Measurements from ENCODE around the gene GHR. TPM values are rescaled to one million over a fixed set of nuclear protein-coding genes. Genes with fewer than 3 reads are reported as not detected.

GHR gene
- total RNA-seq, 3 donors from 2014 or later (not counting 1 experiment from before 2014, with no cell fraction given) = not detected

DNA sequence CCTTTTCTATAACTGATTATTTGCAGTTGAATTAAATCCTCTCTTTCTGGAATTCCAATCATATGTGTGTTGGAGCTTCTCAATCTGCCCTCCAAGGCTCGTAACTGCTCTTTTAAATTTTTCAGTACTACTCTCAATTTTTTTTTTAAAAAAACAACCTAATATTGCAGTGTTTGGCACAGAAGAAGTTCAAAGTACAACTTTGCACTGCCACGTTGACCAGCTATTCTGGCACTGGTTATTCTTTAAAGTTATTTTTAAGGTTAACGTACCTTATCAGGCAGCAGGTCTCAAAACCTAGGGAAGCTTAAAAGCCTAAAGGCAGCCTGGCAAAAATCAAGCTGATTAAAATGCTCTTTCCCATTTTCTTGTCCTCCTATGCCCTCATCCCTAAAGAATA is 120.5 kb downstream of the GHR start:
- no peaks in the 10 kb centered on the region for H3K4me1 ChIP-seq (ENCODE audit: control insufficient read depth, insufficient read depth, low read length)
- no peaks in the 10 kb centered on the region for H3K27me3 ChIP-seq (ENCODE audit: control insufficient read depth, insufficient read depth, low read length)
- Mint-ChIP-seq H3K36me3 (no peaks in the 10 kb centered on the region), H3K4me1 (no peaks in the 10 kb centered on the region), H3K27me3 (ENCODE audit: low read depth in 2 of 2) (no peaks in the 10 kb centered on the region), H3K27ac (no peak overlapping the region), H3K9me3 (peaks cover 6 to 12% of the 10 kb centered on the region in 2 donors), H3K4me3 (no peak overlapping the region)
- H3K9me3 ChIP-seq (ENCODE audit: control insufficient read depth, insufficient read depth, low read length) = peaks cover 3% of the 10 kb centered on the region
- no peaks in the 10 kb centered on the region for H3K36me3 ChIP-seq (ENCODE audit: control insufficient read depth, insufficient read depth, low read length)
- intact Hi-C loops (cut with micrococcal nuclease) = no loop called here
- DNase-seq (no peak), ATAC-seq (no peak)
- H3K27ac ChIP-seq (ENCODE audit: low read length) = no peak overlapping the region
- WGBS (ENCODE audit: insufficient coverage) = 83% methylated on average over 3 of the region's 3 CpGs
- no peak overlapping the region for H3K4me3 ChIP-seq (ENCODE audit: low read length)
- no peak for TF ChIP-seq CTCF (IDR thresholded peaks at IDR 0.05)

GRCh38 chr5:42545038-42545437 is 121.8 kb downstream of the GHR start:
- Histone ChIP-seq H3K27ac (ENCODE audit: low read length) (no peak overlapping the region), H3K4me3 (ENCODE audit: low read length) (no peak overlapping the region), H3K9me3 (ENCODE audit: control insufficient read depth, insufficient read depth, low read length) (no peaks in the 10 kb centered on the region), H3K4me1 (ENCODE audit: control insufficient read depth, insufficient read depth, low read length) (no peaks in the 10 kb centered on the region), H3K36me3 (ENCODE audit: control insufficient read depth, insufficient read depth, low read length) (no peaks in the 10 kb centered on the region), H3K27me3 (ENCODE audit: control insufficient read depth, insufficient read depth, low read length) (no peaks in the 10 kb centered on the region)
- H3K9me3 Mint-ChIP-seq = peaks cover 5 to 8% of the 10 kb centered on the region in 2 donors
- intact Hi-C loops (cut with micrococcal nuclease) = no loop called here
- WGBS (ENCODE audit: insufficient coverage) = 60% methylated on average over 1 of the region's 3 CpGs
- H3K27ac Mint-ChIP-seq = no peak overlapping the region
- ATAC-seq = no peak
- H3K36me3 Mint-ChIP-seq = no peaks in the 10 kb centered on the region
- DNase-seq = no peak
- no peaks in the 10 kb centered on the region for H3K4me1 Mint-ChIP-seq
- TF ChIP-seq CTCF (IDR thresholded peaks at IDR 0.05) = no peak
- no peaks in the 10 kb centered on the region for H3K27me3 Mint-ChIP-seq (ENCODE audit: low read depth in 2 of 2)
- H3K4me3 Mint-ChIP-seq = no peak overlapping the region

DNA sequence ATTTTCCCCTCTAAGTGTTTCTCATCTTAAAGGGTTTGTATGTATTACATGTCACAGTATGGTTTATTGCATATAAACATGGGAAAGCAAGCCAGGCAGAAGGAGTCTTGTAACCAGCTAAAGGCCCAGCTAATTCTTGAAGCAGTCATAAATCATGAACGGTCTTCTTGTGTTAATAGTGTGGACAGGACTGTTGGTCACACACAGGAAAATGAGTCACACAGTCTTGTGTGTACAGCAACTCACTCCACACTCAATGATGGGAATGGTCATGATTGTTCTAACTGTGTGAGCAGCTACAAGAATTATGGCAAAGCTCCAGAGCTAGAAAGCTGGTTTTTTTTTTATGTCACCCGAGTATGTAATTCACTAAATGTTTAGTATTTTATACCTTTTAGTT is 123.9 kb downstream of the GHR start:
- H3K36me3 ChIP-seq (ENCODE audit: control insufficient read depth, insufficient read depth, low read length) = no peaks in the 10 kb centered on the region
- intact Hi-C loops (cut with micrococcal nuclease) = no loop called here
- H3K9me3 ChIP-seq (ENCODE audit: control insufficient read depth, insufficient read depth, low read length) = no peaks in the 10 kb centered on the region
- Mint-ChIP-seq H3K27me3 (ENCODE audit: low read depth in 2 of 2) (no peaks in the 10 kb centered on the region), H3K9me3 (no peaks in the 10 kb centered on the region), H3K27ac (no peak overlapping the region), H3K36me3 (no peaks in the 10 kb centered on the region), H3K4me3 (no peak overlapping the region), H3K4me1 (no peaks in the 10 kb centered on the region)
- no peaks in the 10 kb centered on the region for H3K4me1 ChIP-seq (ENCODE audit: control insufficient read depth, insufficient read depth, low read length)
- WGBS (ENCODE audit: insufficient coverage) = 56% methylated on average over 1 of the region's 2 CpGs
- ATAC-seq (no peak), DNase-seq (no peak)
- no peak overlapping the region for H3K4me3 ChIP-seq (ENCODE audit: low read length)
- no peaks in the 10 kb centered on the region for H3K27me3 ChIP-seq (ENCODE audit: control insufficient read depth, insufficient read depth, low read length)
- TF ChIP-seq CTCF (IDR thresholded peaks at IDR 0.05) = no peak
- H3K27ac ChIP-seq (ENCODE audit: low read length) = no peak overlapping the region

- DNase-seq = no peak
- H3K9me3 Mint-ChIP-seq = no peaks in the 10 kb centered on the region
- H3K4me1 ChIP-seq (ENCODE audit: control insufficient read depth, insufficient read depth, low read length) = no peaks in the 10 kb centered on the region
- no peak overlapping the region for H3K4me3 ChIP-seq (ENCODE audit: low read length)
- no peak overlapping the region for H3K27ac ChIP-seq (ENCODE audit: low read length)
- H3K9me3 ChIP-seq (ENCODE audit: control insufficient read depth, insufficient read depth, low read length) = no peaks in the 10 kb centered on the region
- H3K36me3 Mint-ChIP-seq = no peaks in the 10 kb centered on the region
- WGBS (ENCODE audit: insufficient coverage) = 77% methylated on average over 1 of the region's 1 CpG
- no peak overlapping the region for H3K4me3 Mint-ChIP-seq
- H3K27ac Mint-ChIP-seq = no peak overlapping the region
- no peaks in the 10 kb centered on the region for H3K36me3 ChIP-seq (ENCODE audit: control insufficient read depth, insufficient read depth, low read length)
- no peaks in the 10 kb centered on the region for H3K27me3 Mint-ChIP-seq (ENCODE audit: low read depth in 2 of 2)
- no peak for TF ChIP-seq CTCF (IDR thresholded peaks at IDR 0.05)
- intact Hi-C loops (cut with micrococcal nuclease) = no loop called here
- no peak for ATAC-seq
- H3K27me3 ChIP-seq (ENCODE audit: control insufficient read depth, insufficient read depth, low read length) = no peaks in the 10 kb centered on the region
- H3K4me1 Mint-ChIP-seq = no peaks in the 10 kb centered on the region
Measured at GRCh38 chr5:42547894-42548293, 124.7 kb downstream of the GHR start.
